ENCODE measurements around the gene UBA3.

DNA sequence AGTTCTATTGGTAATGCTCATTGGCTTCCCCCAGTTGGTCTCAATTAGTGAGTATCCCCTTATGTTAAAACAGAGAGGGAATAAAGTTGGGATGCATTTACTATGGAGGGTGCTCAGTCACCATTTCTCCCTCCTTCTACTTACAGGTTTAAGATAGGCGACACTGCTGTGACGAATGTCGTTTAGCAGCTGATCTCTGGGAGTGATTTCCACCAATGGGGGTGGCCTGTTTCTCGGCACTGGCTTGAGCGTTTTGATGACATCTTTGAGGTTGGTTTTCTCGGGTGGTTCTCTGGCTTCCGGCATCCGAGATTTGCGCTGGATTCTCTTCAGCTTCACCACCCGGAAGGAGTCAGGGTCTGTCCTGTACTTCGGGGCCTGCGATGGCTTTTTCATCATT lies 38.4 kb upstream of the UBA3 start:
- TF ChIP-seq, protein P1, sequence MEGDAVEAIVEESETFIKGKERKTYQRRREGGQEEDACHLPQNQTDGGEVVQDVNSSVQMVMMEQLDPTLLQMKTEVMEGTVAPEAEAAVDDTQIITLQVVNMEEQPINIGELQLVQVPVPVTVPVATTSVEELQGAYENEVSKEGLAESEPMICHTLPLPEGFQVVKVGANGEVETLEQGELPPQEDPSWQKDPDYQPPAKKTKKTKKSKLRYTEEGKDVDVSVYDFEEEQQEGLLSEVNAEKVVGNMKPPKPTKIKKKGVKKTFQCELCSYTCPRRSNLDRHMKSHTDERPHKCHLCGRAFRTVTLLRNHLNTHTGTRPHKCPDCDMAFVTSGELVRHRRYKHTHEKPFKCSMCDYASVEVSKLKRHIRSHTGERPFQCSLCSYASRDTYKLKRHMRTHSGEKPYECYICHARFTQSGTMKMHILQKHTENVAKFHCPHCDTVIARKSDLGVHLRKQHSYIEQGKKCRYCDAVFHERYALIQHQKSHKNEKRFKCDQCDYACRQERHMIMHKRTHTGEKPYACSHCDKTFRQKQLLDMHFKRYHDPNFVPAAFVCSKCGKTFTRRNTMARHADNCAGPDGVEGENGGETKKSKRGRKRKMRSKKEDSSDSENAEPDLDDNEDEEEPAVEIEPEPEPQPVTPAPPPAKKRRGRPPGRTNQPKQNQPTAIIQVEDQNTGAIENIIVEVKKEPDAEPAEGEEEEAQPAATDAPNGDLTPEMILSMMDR (IDR thresholded peaks at IDR 0.05), result no peak
- no peak for TF ChIP-seq POLR2A (IDR thresholded peaks at IDR 0.05)

All from uterus (tissue), 2 donors.